NOMO-1 treated with dmso at 0.1 percent for 144 hours (cell line): ENCODE measurements around the gene MAOA.
"Not testable (repeated sequence)": the region's sequence is repeated elsewhere in the genome, so short reads cannot be mapped to it uniquely, and the experiment has no call there.

Experiments used
- DNase-seq: peaks from one replicate; lab custom pipeline; 2025; ENCODE audit not compliant: unreplicated experiment; lab: John Stamatoyannopoulos, UW

The MAOA gene

DNA sequence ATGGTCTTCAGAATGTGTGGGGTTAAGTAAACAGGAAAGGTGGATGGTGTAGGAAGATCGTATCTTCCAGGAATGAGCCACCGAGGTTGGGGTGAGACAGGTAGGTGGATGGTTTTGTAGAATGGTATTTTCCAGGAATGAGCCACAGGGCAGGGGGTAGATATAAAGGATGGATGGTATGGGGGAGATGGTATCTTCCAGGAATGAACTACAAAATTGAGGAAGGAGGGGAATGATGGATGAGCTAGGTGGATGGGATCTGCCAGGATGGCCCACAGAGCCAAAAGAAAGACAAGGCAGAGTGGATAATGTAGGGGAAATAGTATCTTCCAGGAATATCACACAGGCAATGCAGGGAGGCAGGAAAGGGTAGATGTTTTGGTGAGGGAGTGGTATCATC, 60.0 kb downstream of the MAOA start:
- DNase-seq: no peak

DNA sequence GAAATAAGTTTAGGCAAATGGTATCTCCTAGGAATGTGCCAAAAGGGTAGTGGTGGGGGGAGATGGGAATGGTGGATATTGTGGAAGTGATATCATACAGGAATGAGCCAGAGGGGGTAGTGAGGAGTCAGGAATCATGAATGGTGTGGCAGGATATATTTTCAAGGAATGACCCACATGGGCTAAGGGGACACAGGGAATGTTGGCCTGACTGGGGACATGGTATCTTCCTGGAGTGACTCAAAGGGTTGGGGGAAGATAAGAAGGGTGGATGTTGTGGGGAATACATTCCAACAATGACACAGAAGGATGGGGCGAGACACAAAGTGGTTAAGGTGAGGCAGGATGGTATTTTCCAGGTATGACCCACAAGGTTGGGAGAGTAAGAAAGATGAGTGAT, 60.6 kb downstream of the MAOA start:
- no peak for DNase-seq

DNA sequence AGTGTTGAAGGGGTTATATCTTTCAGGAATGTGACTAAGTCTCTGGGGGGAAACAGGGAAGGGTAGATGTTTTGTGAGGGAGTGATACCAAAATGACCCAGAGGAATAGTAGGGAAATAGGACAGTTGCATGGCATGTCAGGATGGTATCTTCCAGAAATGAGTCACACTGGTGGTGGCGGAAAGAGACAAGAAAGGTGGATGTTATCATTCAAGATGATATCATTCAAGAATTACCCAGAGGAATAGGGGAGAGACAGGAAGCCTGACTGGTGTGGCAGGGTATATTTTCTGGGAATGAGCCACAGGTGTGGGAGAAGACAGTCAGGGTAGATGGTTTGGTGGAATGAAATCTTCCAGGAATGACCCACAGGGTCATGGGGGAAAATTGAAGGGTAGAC, 61.1 kb downstream of the MAOA start:
- no peak for DNase-seq

DNA sequence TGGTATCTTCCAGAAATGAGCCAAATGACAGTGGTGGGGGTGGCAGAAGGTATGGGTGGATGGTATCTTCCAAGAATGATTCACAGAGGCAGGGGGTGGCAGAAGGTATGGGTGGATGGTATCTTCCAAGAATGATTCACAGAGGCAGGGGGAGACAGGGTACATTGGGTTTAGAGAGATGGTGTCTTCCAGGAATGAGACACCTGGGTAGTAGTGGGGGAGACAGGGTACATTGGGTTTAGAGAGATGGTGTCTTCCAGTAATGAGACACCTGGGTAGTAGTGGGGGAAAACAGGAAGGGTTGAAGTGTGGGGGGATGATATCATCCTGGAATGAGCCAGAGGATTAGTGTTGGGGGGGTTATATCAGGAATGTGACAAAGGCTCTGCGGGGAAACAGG, 62.0 kb downstream of the MAOA start:
- no peak for DNase-seq

DNA sequence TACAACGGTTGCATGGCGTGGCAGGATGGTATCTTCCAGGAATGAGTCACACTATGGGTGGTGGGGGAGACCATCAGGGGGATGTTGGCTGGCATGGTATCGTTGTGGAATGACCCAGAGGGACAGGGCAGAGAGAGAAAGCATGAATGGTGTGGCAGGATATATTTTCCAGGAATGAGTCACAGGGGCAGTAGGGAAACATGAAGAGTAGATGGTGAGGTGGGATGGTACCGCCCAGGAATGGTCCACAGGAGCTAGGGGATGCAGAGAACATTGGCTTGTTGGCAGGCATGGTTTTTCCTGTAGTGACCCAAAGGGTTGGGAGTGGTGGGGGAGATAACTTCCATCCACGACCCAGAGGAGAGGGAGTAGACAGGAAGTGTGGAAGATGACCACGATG, 62.4 kb downstream of the MAOA start:
- no peak for DNase-seq

DNA sequence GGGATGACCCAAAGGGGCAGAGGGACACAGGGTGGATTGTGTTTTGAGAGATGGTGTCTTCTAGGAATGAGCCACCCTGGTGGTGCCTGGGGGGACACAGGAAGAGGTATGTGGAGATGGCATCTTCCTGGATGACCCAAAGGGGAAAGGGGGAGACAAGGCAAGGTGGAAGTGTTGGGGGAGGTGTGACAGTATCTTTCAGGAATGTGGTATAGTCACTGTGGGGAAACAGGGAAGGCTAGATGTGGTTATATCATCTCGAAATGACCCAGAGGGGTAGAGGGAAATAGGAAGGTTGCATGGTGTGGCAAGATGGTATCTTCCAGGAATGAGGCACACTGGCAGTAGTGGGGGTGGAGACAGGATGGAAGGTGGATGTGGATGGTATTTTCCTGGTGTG, 62.9 kb downstream of the MAOA start:
- no peak for DNase-seq

- no peak for DNase-seq
Observed at GRCh38 chrX:43720082-43720481, 64.0 kb downstream of the MAOA start.

DNA sequence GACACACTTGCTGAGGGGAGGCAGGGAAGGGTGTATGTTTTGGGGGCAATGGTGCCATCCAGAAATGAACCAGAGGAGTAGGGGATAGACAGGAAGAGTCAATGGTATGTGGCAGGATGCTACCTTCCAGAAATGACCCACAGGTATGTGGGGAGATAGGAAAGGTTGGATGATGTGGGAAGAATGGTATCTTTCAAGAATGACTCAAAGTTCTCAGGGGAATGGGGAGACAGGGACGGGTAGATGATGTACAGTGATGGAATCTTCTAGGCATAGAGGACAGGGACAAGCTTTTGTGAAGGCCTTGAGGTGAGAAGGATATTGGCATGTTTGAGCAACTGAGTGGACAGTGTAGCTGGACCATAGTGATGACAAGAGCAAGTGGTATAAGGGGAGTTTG, 64.9 kb downstream of the MAOA start:
- DNase-seq: no peak

DNA sequence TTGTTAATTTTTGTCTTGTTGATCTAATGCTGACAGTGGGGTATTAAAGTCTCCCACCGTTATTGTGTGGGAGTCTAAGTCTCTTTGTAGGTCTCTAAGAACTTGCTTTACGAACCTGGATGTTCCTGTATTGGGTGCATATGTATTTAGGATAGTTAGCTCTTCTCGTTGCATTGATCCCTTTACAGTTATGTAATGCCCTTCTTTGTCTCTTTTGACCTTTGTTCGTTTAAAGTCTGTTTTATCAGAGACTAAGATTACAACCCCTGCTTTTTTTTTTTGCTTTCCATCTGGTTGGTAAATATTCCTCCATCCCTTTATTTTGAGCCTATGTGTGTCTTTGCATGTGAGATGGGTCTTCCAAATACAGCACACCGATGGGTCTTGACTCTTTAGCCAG, 69.1 kb downstream of the MAOA start:
- DNase-seq: not testable (repeated sequence)

GRCh38 chrX:43727254-43727653, 71.2 kb downstream of the MAOA start:
- DNase-seq: not testable (repeated sequence)

- no peak for DNase-seq
Observed at GRCh38 chrX:43728002-43728401, 71.9 kb downstream of the MAOA start.

DNA sequence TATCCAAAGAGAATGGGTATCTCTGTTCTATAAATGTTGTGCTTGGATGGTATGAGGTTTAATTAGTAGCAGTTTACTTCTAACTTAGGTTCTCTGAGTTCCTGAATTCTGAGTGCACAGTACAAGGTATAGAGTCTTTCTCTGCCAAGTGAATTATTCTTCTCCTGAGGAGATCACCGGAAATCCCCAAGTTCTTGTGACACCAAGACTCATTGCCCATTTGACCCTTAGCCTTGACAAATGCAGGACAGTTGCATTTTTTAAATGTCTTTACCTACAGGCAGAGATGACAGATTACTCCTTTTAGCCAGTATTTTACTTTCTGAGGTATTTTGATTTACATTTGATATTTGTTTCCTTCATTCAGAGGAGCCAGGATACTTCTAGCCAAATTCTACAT, 72.9 kb downstream of the MAOA start:
- no peak for DNase-seq

DNA sequence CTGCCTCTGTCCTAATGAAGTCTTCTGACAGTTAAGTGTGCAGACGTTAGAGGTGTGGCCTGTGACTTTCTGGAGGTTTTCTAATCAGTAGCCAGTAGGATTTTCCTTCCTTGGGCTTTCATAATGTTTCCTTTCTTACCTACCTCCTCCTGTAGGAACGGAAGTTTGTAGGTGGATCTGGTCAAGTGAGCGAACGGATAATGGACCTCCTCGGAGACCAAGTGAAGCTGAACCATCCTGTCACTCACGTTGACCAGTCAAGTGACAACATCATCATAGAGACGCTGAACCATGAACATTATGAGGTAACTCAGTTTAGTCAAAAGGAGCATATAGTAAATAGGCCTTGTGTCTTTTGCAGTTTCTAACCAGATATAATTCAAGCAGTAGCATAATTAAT, 75.0 kb downstream of the MAOA start:
- DNase-seq: no peak

GRCh38 chrX:43733699-43734098, 77.6 kb downstream of the MAOA start:
- DNase-seq: no peak

DNA sequence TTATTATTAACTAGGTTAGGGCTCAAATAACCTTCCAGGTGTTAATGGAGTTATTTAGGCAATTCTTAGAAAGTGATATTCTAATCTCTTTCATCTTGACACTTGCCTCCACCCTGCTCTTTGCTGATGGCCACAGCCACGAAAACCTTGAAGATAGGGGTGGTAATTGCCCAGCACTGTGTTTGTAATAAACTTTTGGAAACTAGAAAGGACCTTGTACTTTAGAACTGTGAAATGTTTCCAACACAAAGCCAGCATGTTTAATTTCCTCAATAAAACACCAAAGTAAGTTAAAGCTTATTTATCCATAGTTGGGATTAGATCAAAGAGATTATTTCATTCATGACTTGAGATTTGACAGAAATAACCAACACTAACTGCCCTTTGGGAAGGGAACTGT, 78.3 kb downstream of the MAOA start:
- no peak for DNase-seq

GRCh38 chrX:43735534-43735933, 79.4 kb downstream of the MAOA start:
- DNase-seq: no peak

DNA sequence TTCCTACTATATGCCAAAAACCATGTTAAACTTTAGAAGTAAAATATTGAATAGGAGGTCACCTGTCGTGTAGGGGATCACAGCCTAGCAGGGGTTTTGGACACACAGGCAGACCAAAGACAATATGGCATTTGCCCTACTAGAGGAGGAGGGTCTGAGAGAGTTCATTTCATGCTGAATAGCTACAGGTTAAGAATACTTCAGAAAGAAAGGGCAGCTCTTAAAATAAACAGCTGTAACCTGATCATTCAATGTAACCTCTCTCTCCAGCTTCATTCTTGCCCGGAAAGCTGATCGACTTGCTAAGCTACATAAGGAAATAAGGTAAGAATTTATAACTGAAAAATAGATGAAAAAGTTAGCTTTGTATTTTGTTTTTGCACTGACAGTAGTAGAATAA, 79.9 kb downstream of the MAOA start:
- DNase-seq: no peak

GRCh38 chrX:43741843-43742573, 85.9 kb downstream of the MAOA start:
- no peak for DNase-seq

GRCh38 chrX:43743100-43743822, 87.2 kb downstream of the MAOA start:
- no peak for DNase-seq

GRCh38 chrX:43744284-43744683, 88.2 kb downstream of the MAOA start:
- no peak for DNase-seq

- DNase-seq: no peak
Observed at GRCh38 chrX:43745938-43746721, 90.0 kb downstream of the MAOA start.

DNA sequence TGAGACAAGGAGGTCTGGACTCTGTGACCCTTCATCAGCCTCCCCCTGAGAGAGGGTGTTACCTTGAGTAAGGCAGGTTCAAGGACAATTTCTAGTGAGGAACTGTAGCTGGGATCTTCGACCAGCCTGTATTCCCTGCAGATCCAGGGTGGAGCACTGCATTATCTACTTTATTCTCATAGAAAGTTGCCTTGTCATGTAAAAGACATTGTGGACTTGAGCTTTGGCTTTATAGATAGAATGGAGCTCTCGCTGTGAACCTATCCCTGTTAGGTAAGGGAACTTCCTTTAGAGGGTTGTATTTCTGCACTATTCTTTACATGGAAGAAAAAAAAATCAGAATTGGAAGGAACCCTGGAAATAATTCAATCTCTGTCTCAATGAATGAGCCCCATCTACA, 91.4 kb downstream of the MAOA start:
- DNase-seq: no peak
